A549 (cell line): ENCODE measurements around the gene WHRN. TPM values are rescaled to one million over a fixed set of nuclear protein-coding genes. Genes with fewer than 3 reads are reported as not detected.

Experiments
- ATAC-seq, 2 experiments: fragments of 200-7000 bp in 1 of 2; fragments of >200 bp in 1 of 2; cut with Nextera tagmentation in 1 of 2; cut with Tn5 transposase in 1 of 2; 3 replicates each; pipeline versions ENCODE4 v1.8.0 to v1.9.1; 2018 to 2020; ENCODE audit warnings: mild to moderate bottlenecking in 1 of 2, moderate library complexity in 1 of 2
- CTCF ChIA-PET: fragments of 300-600 bp; sonication (Branson Sonifier 250); formaldehyde crosslinking; extraction: SDS; loops from one replicate; lab custom pipeline; 2021; ENCODE audit warnings: antibody characterized with exemption, inconsistent platforms; lab: Yijun Ruan, JAX
- POLR2A ChIA-PET: fragments of 350-600 bp; formaldehyde crosslinking; extraction: SDS; loops from one replicate; lab custom pipeline; 2021; ENCODE audit warnings: antibody characterized with exemption, inconsistent platforms; lab: Yijun Ruan, JAX
- DNase-seq, 2 experiments: peaks; one replicate each; pipeline versions ENCODE4 v3.0.0 to v3.0.0-alpha.2; 2011 to 2016; ENCODE audit warnings: low read depth in 1 of 2, low spot score in 1 of 2
- FAIRE-seq: peaks from 2 replicates; lab custom pipeline; 2011; peaks lifted over from hg19 to GRCh38; lab: Jason Lieb, UNC
- H3K27ac ChIP-seq, 2 experiments: fragments of >200 bp; sonication (Bioruptor Twin); formaldehyde crosslinking; 3 replicates each; pipeline ENCODE4 v1.5.1; 2016 to 2017
- H3K4me1 ChIP-seq: fragments of >200 bp; sonication (Bioruptor Twin); formaldehyde crosslinking; 3 replicates; pipeline ENCODE4 v1.6.1; 2016
- H3K4me2 ChIP-seq: fragments of >200 bp; sonication (Bioruptor Twin); formaldehyde crosslinking; 3 replicates; pipeline ENCODE4 v1.6.1; 2016
- H3K4me3 ChIP-seq: fragments of >200 bp; sonication (Bioruptor Twin); formaldehyde crosslinking; 3 replicates; pipeline ENCODE4 v1.5.1; 2016
- H3K9me3 ChIP-seq: fragments of >200 bp; sonication (Bioruptor Twin); formaldehyde crosslinking; 3 replicates; pipeline ENCODE4 v1.6.1; 2016
- CBX2 ChIP-seq: fragments of 200-600 bp; sonication (generic); IDR thresholded peaks from 2 replicates; pipeline ENCODE4 v1.6.1; 2016; ENCODE audit warnings: low read depth, mild to moderate bottlenecking, borderline replicate concordance
- E2F6 ChIP-seq: IDR thresholded peaks from 2 replicates; pipeline ENCODE4 v1.6.1; 2012; ENCODE audit warnings: low read depth, borderline replicate concordance
- ESRRA ChIP-seq: fragments of 150-350 bp; IDR thresholded peaks from 2 replicates; pipeline ENCODE4 v1.6.1; 2014; ENCODE audit warnings: mild to moderate bottlenecking, low read length, borderline replicate concordance
- FOSB ChIP-seq: fragments of 250-450 bp; sonication (Bioruptor Pico); IDR thresholded peaks from 2 replicates; pipeline ENCODE4 v1.5.0; 2020; ENCODE audit warnings: mild to moderate bottlenecking, moderate library complexity
- FOXS1 ChIP-seq: fragments of 250-450 bp; sonication (Bioruptor Pico); IDR thresholded peaks from 2 replicates; pipeline ENCODE4 v1.5.0; 2020; ENCODE audit warnings: mild to moderate bottlenecking, moderate library complexity
- HDAC2 ChIP-seq: fragments of 200-600 bp; sonication (generic); IDR thresholded peaks from 2 replicates; pipeline ENCODE4 v1.6.1; 2016
- HEYL ChIP-seq: fragments of 250-450 bp; sonication (Bioruptor Pico); IDR thresholded peaks from 2 replicates; pipeline ENCODE4 v1.8.0; 2021; ENCODE audit warnings: mild to moderate bottlenecking, moderate library complexity
- HOXA7 ChIP-seq: fragments of 250-450 bp; sonication (Bioruptor Pico); IDR thresholded peaks from 2 replicates; pipeline ENCODE4 v1.5.0; 2020; ENCODE audit warnings: mild to moderate bottlenecking, moderate library complexity
- HOXB13 ChIP-seq: fragments of 250-450 bp; sonication (Bioruptor Pico); IDR thresholded peaks from 2 replicates; pipeline ENCODE4 v1.5.0; 2020; ENCODE audit warnings: low read depth, mild to moderate bottlenecking, moderate library complexity
- KDM1A ChIP-seq: fragments of 200-600 bp; sonication (generic); IDR thresholded peaks from 2 replicates; pipeline ENCODE4 v1.6.1; 2016; ENCODE audit warnings: low read depth, mild to moderate bottlenecking
- MAZ ChIP-seq: fragments of 150-350 bp; IDR thresholded peaks from 2 replicates; pipeline ENCODE4 v1.6.1; 2014; ENCODE audit warnings: antibody characterized with exemption, low read depth, low read length, borderline replicate concordance
- NPAS2 ChIP-seq: fragments of 250-450 bp; sonication (Bioruptor Pico); IDR thresholded peaks from 2 replicates; pipeline ENCODE4 v1.8.0; 2022; ENCODE audit warnings: mild to moderate bottlenecking, moderate library complexity, borderline replicate concordance
- NR3C1 ChIP-seq: fragments of >200 bp; sonication (Bioruptor Twin); formaldehyde crosslinking; IDR thresholded peaks from 3 replicates; pipeline ENCODE4 v1.6.1; 2017
- POLR2AphosphoS2 ChIP-seq: conservative IDR thresholded peaks from 2 replicates; pipeline ENCODE4 v1.6.1; 2012; ENCODE audit warnings: low read length, improper control_type of control experiment, inconsistent platforms
- RAD21 ChIP-seq, 2 experiments: fragments of >200 bp in 1 of 2; sonication (Bioruptor Twin) in 1 of 2; formaldehyde crosslinking in 1 of 2; IDR thresholded peaks in 1 of 2; conservative IDR thresholded peaks in 1 of 2; 2 replicates in 1 of 2; 3 replicates in 1 of 2; pipeline ENCODE4 v1.6.1; 2012 to 2018; ENCODE audit warnings: inconsistent platforms in 1 of 2
- RCOR1 ChIP-seq: fragments of 150-350 bp; IDR thresholded peaks from 2 replicates; pipeline ENCODE4 v1.6.1; 2014; ENCODE audit warnings: antibody characterized with exemption, low read length, low read depth
- REST ChIP-seq: fragments of 200-600 bp; sonication (generic); IDR thresholded peaks from 2 replicates; pipeline ENCODE4 v1.6.1; 2016; ENCODE audit warnings: antibody characterized with exemption, mild to moderate bottlenecking, moderate library complexity
- RFX5 ChIP-seq: fragments of 450-650 bp; IDR thresholded peaks from 2 replicates; pipeline ENCODE4 v1.7.1; 2014; ENCODE audit warnings: antibody characterized with exemption, mild to moderate bottlenecking, moderate library complexity
- SMC3 ChIP-seq: fragments of >200 bp; sonication (Bioruptor Twin); formaldehyde crosslinking; IDR thresholded peaks from 3 replicates; pipeline ENCODE4 v1.6.1; 2018; ENCODE audit warnings: inconsistent platforms
- ZFP36 ChIP-seq: fragments of 450-650 bp; IDR thresholded peaks from 2 replicates; pipeline ENCODE4 v1.6.1; 2014; ENCODE audit warnings: borderline replicate concordance; ENCODE audit not compliant: partially characterized antibody
- WGBS: methylation state at CpG from one replicate; pipeline ENCODE4 v1.1.6; 2017; ENCODE audit errors: missing lambda C conversion rate; 5-methylcytosine and 5-hydroxymethylcytosine counted together
- polyA plus RNA-seq, 4 experiments: library from polyadenylated mRNA; depleted of rRNA in 3 of 4; stranded (reverse); fragments of >200 nt; fragmentation: RNase III in 1 of 4; extraction: RNeasy Plus Mini Kit Qiagen cat#74134 plus additional on column Dnase treatment in 1 of 4; gene quantifications; 2 replicates in 3 of 4; 3 replicates in 1 of 4; pipeline ENCODE4 v1.2.3, GENCODE V29; 2011 to 2017
- TF ChIP-seq, protein P1 (sequence below): fragments of >200 bp; sonication (Bioruptor Twin); formaldehyde crosslinking; IDR thresholded peaks from 3 replicates; pipeline ENCODE4 v1.5.1; 2016

The WHRN gene
- polyA plus RNA-seq, 2 of the 4 experiments (the other 2 are of a cell fraction), result 1.2 to 3.2 TPM

DNA sequence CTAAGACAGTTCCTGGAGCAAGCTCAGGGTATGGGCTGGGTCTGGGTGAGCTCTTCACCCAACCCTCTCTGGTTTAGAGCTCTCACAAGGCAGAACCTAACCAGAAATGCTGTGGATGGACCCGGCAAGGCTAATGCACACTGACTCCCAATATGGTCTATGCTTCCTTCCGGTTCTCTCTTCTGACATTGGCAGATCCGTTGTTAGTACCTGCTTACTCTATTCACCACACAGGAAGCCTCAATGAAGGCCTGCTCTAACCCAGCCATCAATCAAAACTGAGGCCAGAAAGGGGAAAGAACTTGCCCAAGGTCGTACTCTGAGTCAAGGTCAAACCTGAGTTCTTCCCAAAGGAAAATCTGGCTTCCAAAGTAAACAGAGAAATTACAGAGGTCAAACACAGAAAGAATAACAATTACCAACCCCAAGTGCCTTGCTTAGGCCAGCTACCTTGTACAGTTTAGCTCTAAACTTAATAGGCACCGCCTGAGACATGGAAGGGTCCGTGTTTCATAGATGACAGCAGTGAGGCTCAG, 71.5 kb downstream of the WHRN start:
- Histone ChIP-seq H3K4me3 (no peak overlapping the region), H3K4me2 (no peak overlapping the region), H3K9me3 (no peaks in the 10 kb centered on the region), H3K27ac (no peak overlapping the region), H3K4me1 (no peaks in the 10 kb centered on the region)
- FAIRE-seq, result no peak
- 63% methylated on average over 6 of the region's 6 CpGs for WGBS
- ChIA-PET CTCF (interaction anchor here (0.8 to 12.3 kb wide), 38 partner anchors 9 to 587 kb away, joined by 3 to 202 read pairs (median 8); partner anchors contain the start of genes TEX53 and WHRN), POLR2A (no interaction called here)
- no peak for DNase-seq
- ATAC-seq, result no peak
- TF ChIP-seq REST (no peak), FOSB (no peak), ZFP36 (no peak), MAZ (no peak), SMC3 (no peak), E2F6 (no peak), NPAS2 (CRISPR knock-in tag) (no peak), RAD21 (conservative IDR thresholded peaks at IDR 0.05 in 1 of 2, IDR thresholded peaks at IDR 0.05 in 1 of 2) (no peak)

DNA sequence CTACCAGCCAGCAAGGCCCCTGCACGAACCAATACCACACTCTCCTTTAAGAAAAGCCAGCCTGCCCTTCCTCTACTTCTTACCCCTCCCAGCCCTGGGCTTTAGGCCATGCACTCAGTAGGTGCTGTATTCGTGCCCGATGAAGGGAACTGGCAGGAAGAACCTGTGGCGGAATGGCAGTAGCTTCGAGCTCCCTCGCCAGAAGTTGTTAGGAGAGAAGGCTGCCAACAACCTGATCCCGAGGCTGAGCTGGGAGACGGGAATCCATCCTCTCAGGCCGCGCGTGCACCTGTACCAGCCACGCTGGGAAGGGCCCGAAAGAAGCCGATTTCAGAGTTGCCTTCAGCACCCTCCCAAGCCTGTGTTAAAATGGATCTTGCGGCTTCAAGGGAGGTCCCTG, 72.2 kb downstream of the WHRN start:
- POLR2A ChIA-PET, result no interaction called here
- CTCF ChIA-PET, result interaction anchor here (0.7 to 12.3 kb wide), 15 partner anchors 9 to 586 kb away, joined by 3 to 202 read pairs (median 11); partner anchors contain the start of genes TEX53 and WHRN
- DNase-seq (no peak), FAIRE-seq (no peak), ATAC-seq (no peak)
- 75% methylated on average over 15 of the region's 15 CpGs for WGBS
- H3K4me2 ChIP-seq, result no peak overlapping the region
- no peak for TF ChIP-seq HOXA7 (CRISPR knock-in tag)
- no peak for TF ChIP-seq RFX5
- TF ChIP-seq HEYL (CRISPR knock-in tag), result no peak
- TF ChIP-seq NPAS2 (CRISPR knock-in tag), result no peak
- no peak for TF ChIP-seq FOXS1 (CRISPR knock-in tag)
- no peak for TF ChIP-seq ESRRA
- TF ChIP-seq HDAC2, result no peak
- TF ChIP-seq POLR2AphosphoS2, result no peak
- TF ChIP-seq CBX2, result no peak
- no peak for TF ChIP-seq NR3C1
- TF ChIP-seq HOXB13 (CRISPR knock-in tag), result no peak
- no peak for TF ChIP-seq KDM1A
- TF ChIP-seq, protein P1, sequence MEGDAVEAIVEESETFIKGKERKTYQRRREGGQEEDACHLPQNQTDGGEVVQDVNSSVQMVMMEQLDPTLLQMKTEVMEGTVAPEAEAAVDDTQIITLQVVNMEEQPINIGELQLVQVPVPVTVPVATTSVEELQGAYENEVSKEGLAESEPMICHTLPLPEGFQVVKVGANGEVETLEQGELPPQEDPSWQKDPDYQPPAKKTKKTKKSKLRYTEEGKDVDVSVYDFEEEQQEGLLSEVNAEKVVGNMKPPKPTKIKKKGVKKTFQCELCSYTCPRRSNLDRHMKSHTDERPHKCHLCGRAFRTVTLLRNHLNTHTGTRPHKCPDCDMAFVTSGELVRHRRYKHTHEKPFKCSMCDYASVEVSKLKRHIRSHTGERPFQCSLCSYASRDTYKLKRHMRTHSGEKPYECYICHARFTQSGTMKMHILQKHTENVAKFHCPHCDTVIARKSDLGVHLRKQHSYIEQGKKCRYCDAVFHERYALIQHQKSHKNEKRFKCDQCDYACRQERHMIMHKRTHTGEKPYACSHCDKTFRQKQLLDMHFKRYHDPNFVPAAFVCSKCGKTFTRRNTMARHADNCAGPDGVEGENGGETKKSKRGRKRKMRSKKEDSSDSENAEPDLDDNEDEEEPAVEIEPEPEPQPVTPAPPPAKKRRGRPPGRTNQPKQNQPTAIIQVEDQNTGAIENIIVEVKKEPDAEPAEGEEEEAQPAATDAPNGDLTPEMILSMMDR, result no peak
- no peak for TF ChIP-seq RCOR1
- no peak for TF ChIP-seq FOSB
- TF ChIP-seq SMC3, result no peak
- no peaks in the 10 kb centered on the region for H3K9me3 ChIP-seq
- no peak overlapping the region for H3K27ac ChIP-seq
- no peak overlapping the region for H3K4me3 ChIP-seq
- no peaks in the 10 kb centered on the region for H3K4me1 ChIP-seq
